ENCODE data around the gene ANGPTL4.

GRCh38 chr19:8377598-8377997 is 13.6 kb downstream of the ANGPTL4 start:
- TF ChIP-seq CTCF (IDR thresholded peaks at IDR 0.05; ENCODE audit: insufficient read depth, low read length): no peak
- TF ChIP-seq REST (IDR thresholded peaks at IDR 0.05; ENCODE audit: insufficient replicate concordance, low read depth): no peak
- no peak for TF ChIP-seq POLR2AphosphoS5 (IDR thresholded peaks at IDR 0.05; ENCODE audit: low read depth)
